ENCODE results near the gene EZH2. TPM values are rescaled to one million over a fixed set of nuclear protein-coding genes. Genes with fewer than 3 reads are reported as not detected.

The EZH2 gene
- total RNA-seq, 2 donors from 2014 or later, result 2.3 to 8.6 TPM

DNA sequence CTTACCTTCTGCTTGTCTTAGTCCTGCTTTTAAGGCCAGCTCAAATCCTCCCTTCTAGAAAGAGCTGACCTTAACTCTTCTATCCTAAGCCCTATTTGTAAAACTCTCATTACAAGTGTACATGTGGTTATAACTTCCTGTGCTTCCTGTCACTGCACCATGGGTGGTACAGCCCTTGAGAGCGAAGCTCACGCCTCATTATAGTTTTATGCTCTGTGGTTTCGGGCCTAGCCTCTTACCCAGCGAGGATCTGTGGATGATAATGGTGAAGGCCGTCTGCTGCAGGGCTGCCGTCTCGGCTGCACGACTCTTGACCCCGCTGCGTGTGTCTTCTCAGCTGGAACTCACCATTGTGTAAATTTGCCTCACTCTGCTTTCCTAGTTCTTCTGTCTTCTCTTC lies 110.8 kb downstream of the EZH2 start:
- TF ChIP-seq POLR2A (IDR thresholded peaks at IDR 0.05) (no peak), POLR2AphosphoS5 (IDR thresholded peaks at IDR 0.05) (no peak)
- TF ChIP-seq, protein P1, sequence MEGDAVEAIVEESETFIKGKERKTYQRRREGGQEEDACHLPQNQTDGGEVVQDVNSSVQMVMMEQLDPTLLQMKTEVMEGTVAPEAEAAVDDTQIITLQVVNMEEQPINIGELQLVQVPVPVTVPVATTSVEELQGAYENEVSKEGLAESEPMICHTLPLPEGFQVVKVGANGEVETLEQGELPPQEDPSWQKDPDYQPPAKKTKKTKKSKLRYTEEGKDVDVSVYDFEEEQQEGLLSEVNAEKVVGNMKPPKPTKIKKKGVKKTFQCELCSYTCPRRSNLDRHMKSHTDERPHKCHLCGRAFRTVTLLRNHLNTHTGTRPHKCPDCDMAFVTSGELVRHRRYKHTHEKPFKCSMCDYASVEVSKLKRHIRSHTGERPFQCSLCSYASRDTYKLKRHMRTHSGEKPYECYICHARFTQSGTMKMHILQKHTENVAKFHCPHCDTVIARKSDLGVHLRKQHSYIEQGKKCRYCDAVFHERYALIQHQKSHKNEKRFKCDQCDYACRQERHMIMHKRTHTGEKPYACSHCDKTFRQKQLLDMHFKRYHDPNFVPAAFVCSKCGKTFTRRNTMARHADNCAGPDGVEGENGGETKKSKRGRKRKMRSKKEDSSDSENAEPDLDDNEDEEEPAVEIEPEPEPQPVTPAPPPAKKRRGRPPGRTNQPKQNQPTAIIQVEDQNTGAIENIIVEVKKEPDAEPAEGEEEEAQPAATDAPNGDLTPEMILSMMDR (IDR thresholded peaks at IDR 0.05), result no peak
- intact Hi-C loops (cut with DNase I), result no loop called here
- WGBS, result 76% methylated on average over 10 of the region's 10 CpGs
- no peaks in the 10 kb centered on the region for H3K36me3 ChIP-seq
- no peak overlapping the region for H3K27ac ChIP-seq
- H3K4me3 ChIP-seq, result no peak overlapping the region
- no peaks in the 10 kb centered on the region for H3K27me3 ChIP-seq (replicated peaks; ENCODE audit: insufficient read depth)
- H3K4me1 ChIP-seq (replicated peaks), result no peaks in the 10 kb centered on the region
- DNase-seq (ENCODE audit: low spot score), result no peak
- no peaks in the 10 kb centered on the region for H3K9me3 ChIP-seq

DNA sequence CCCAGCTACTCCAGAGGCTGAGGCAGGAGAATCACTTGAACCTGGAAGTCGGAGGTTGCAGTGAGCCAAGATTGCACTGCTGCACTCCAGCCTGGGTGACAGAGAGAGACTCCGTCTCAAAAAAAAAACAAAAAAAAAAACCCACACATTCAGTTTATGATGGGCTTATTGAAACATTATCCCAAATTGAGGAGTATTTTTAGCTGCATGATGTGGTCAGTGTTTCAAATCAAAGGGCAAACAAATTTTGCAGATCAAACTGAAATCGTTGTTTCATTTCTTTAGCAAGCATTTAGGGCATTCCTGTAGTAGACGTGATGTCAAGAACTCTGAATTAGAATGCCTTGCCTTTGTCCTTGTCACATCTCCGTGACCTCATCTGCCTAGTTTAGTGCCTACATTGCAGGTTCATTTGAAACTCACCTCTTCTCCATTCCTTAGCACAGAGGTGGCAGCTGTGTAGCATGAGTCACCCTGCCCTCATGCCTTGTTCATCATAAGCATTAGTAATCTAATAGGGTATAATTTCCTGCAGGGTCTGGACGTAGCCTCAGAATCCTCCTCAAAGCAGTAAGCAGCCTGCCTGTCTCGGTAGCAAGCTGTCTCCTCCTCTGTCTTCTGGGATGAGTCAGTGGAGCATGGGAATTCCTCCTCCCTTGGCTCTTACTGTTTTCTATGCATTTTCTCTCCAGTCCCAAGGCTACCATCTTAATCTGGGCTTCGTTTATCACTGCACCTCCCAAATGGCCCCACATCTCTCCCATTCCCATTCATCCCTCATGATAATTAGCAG lies 111.6 kb downstream of the EZH2 start:
- H3K27ac ChIP-seq, result no peak overlapping the region
- intact Hi-C loops (cut with DNase I), result no loop called here
- no peaks in the 10 kb centered on the region for H3K9me3 ChIP-seq
- 89% methylated on average over 8 of the region's 8 CpGs for WGBS
- no peak overlapping the region for H3K4me3 ChIP-seq
- no peaks in the 10 kb centered on the region for H3K4me1 ChIP-seq (replicated peaks)
- DNase-seq (ENCODE audit: low spot score), result no peak
- no peak for TF ChIP-seq POLR2AphosphoS5 (IDR thresholded peaks at IDR 0.05)
- TF ChIP-seq, protein P1 (IDR thresholded peaks at IDR 0.05), result no peak
- TF ChIP-seq POLR2A (IDR thresholded peaks at IDR 0.05), result no peak
- H3K36me3 ChIP-seq, result no peaks in the 10 kb centered on the region
- no peaks in the 10 kb centered on the region for H3K27me3 ChIP-seq (replicated peaks; ENCODE audit: insufficient read depth)

DNA sequence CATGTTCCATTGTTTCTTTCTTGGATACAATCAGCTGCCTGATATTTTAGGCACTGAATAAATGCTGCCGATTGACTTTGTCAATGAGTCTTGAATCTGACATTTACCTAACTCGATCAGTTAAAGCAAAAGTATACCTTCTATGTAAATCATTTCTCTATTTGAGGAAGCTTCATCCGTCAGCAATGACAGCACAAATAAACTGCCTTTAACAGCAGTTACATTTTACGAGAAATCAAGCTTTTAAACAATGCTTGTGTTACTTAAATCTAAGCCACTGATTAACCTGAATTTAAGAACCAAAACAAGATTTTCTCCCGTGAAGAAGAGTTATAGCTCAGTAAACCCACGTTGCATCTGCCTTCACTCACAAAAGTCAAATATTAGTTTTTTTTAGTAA lies 114.1 kb downstream of the EZH2 start:
- H3K4me1 ChIP-seq (replicated peaks), result no peaks in the 10 kb centered on the region
- H3K9me3 ChIP-seq, result no peaks in the 10 kb centered on the region
- TF ChIP-seq POLR2AphosphoS5 (IDR thresholded peaks at IDR 0.05), result no peak
- TF ChIP-seq, protein P1 (IDR thresholded peaks at IDR 0.05), result no peak
- TF ChIP-seq POLR2A (IDR thresholded peaks at IDR 0.05), result no peak
- H3K36me3 ChIP-seq, result no peaks in the 10 kb centered on the region
- no peak overlapping the region for H3K27ac ChIP-seq
- H3K27me3 ChIP-seq (replicated peaks; ENCODE audit: insufficient read depth), result no peaks in the 10 kb centered on the region
- intact Hi-C loops (cut with DNase I), result no loop called here
- no peak overlapping the region for H3K4me3 ChIP-seq
- 40% methylated on average over 6 of the region's 6 CpGs for WGBS
- DNase-seq (ENCODE audit: low spot score), result no peak

DNA sequence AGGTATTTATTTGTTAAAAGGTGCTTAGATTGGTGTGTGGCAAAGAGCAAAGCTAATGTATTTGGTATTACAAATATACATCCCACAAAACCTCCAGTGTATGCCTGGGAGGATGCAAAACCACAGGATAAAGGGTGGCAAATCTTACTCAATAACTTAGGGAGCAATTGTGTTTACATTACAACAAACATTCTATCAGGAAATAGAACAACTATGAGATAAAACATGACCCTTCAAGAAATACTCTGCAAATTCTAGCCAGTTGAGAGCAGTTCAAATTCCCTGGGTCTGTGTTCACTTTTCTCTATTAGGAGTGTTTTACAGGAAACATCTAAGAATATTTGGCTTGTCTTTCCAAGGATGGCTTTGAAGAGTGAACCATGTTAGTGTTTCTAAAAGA lies 120.5 kb downstream of the EZH2 start:
- Histone ChIP-seq H3K4me1 (replicated peaks) (no peaks in the 10 kb centered on the region), H3K9me3 (no peaks in the 10 kb centered on the region), H3K27ac (no peak overlapping the region), H3K4me3 (no peak overlapping the region), H3K36me3 (no peaks in the 10 kb centered on the region), H3K27me3 (replicated peaks; ENCODE audit: insufficient read depth) (no peaks in the 10 kb centered on the region)
- TF ChIP-seq, protein P1 (IDR thresholded peaks at IDR 0.05), result no peak
- TF ChIP-seq POLR2A (IDR thresholded peaks at IDR 0.05) (no peak), POLR2AphosphoS5 (IDR thresholded peaks at IDR 0.05) (no peak)
- DNase-seq (ENCODE audit: low spot score), result no peak
- intact Hi-C loops (cut with DNase I), result no loop called here

Measured in prostate gland (tissue), 2 donors.